SK-N-SH treated with all-trans-retinoic acid at 6 μM for 48 hours (cell line): ENCODE results near the gene CNTNAP1.
"Not testable (repeated sequence)": the region's sequence is repeated elsewhere in the genome, so short reads cannot be mapped to it uniquely, and the experiment has no call there.

ENCODE experiments used
- ATAC-seq: fragments of 200-7000 bp; cut with Tn5 transposase; 3 replicates; pipeline ENCODE4 v1.9.1; 2020; ENCODE audit warnings: mild to moderate bottlenecking, moderate library complexity
- ARNTL ChIP-seq: fragments of 450-650 bp; formaldehyde crosslinking; IDR thresholded peaks from 2 replicates; pipeline ENCODE4 v1.5.0; 2020; ENCODE audit warnings: low read depth, mild to moderate bottlenecking, moderate library complexity, borderline replicate concordance
- CREB5 ChIP-seq: fragments of 250-450 bp; sonication (Bioruptor Pico); IDR thresholded peaks from 2 replicates; pipeline ENCODE4 v1.5.1; 2020; ENCODE audit warnings: low read depth, mild to moderate bottlenecking, moderate library complexity
- CSDC2 ChIP-seq: fragments of 250-450 bp; sonication (Bioruptor Pico); IDR thresholded peaks from 2 replicates; pipeline ENCODE4 v1.5.0; 2020; ENCODE audit warnings: mild to moderate bottlenecking, moderate library complexity
- CSRNP3 ChIP-seq: fragments of 250-450 bp; sonication (Bioruptor Pico); IDR thresholded peaks from 2 replicates; pipeline ENCODE4 v1.5.1; 2021; ENCODE audit warnings: mild to moderate bottlenecking, moderate library complexity
- ESRRG ChIP-seq: fragments of 250-450 bp; sonication (Bioruptor Pico); IDR thresholded peaks from 2 replicates; pipeline ENCODE4 v1.6.1; 2021; ENCODE audit warnings: mild to moderate bottlenecking
- GLIS3 ChIP-seq: fragments of 250-450 bp; sonication (Bioruptor Pico); IDR thresholded peaks from 2 replicates; pipeline ENCODE4 v1.5.0; 2020; ENCODE audit warnings: mild to moderate bottlenecking, moderate library complexity
- OSR1 ChIP-seq: fragments of 250-450 bp; sonication (Bioruptor Pico); IDR thresholded peaks from 2 replicates; pipeline ENCODE4 v1.8.0; 2022; ENCODE audit warnings: moderate library complexity, mild to moderate bottlenecking, inconsistent platforms
- PATZ1 ChIP-seq: fragments of 250-450 bp; sonication (Bioruptor Pico); IDR thresholded peaks from 2 replicates; pipeline ENCODE4 v1.8.0; 2020; ENCODE audit warnings: mild to moderate bottlenecking, moderate library complexity, borderline replicate concordance
- POU6F1 ChIP-seq: fragments of 250-450 bp; sonication (Bioruptor Pico); IDR thresholded peaks from 2 replicates; pipeline ENCODE4 v1.8.0; 2021; ENCODE audit warnings: low read depth, mild to moderate bottlenecking, moderate library complexity, borderline replicate concordance
- PPARA ChIP-seq: fragments of 250-450 bp; sonication (Bioruptor Pico); IDR thresholded peaks from 2 replicates; pipeline ENCODE4 v1.5.0; 2020; ENCODE audit warnings: mild to moderate bottlenecking, borderline replicate concordance
- RARB ChIP-seq: fragments of 250-450 bp; sonication (Bioruptor Pico); IDR thresholded peaks from 2 replicates; pipeline ENCODE4 v1.8.0; 2021; ENCODE audit warnings: mild to moderate bottlenecking, moderate library complexity
- SNAI2 ChIP-seq: fragments of 250-450 bp; sonication (Bioruptor Pico); IDR thresholded peaks from 2 replicates; pipeline ENCODE4 v1.5.0; 2020; ENCODE audit warnings: mild to moderate bottlenecking, moderate library complexity
- TCF4 ChIP-seq: fragments of 250-450 bp; sonication (Bioruptor Pico); IDR thresholded peaks from 2 replicates; pipeline ENCODE4 v1.8.0; 2021; ENCODE audit warnings: mild to moderate bottlenecking, moderate library complexity, borderline replicate concordance
- TOX ChIP-seq: fragments of 250-450 bp; sonication (Bioruptor Pico); IDR thresholded peaks from 2 replicates; pipeline ENCODE4 v1.8.0; 2021; ENCODE audit warnings: mild to moderate bottlenecking, moderate library complexity, borderline replicate concordance
- TSHZ2 ChIP-seq: fragments of 250-450 bp; sonication (Bioruptor Pico); IDR thresholded peaks from 2 replicates; pipeline ENCODE4 v1.5.0; 2020; ENCODE audit warnings: mild to moderate bottlenecking, moderate library complexity
- ZC3H10 ChIP-seq: fragments of 250-450 bp; sonication (Bioruptor Pico); IDR thresholded peaks from 2 replicates; pipeline ENCODE4 v1.5.1; 2021; ENCODE audit warnings: mild to moderate bottlenecking, moderate library complexity
- ZFP3 ChIP-seq: fragments of 250-450 bp; sonication (Bioruptor Pico); IDR thresholded peaks from 2 replicates; pipeline ENCODE4 v1.5.0; 2020; ENCODE audit warnings: mild to moderate bottlenecking, moderate library complexity
- ZFP30 ChIP-seq: fragments of 450-650 bp; formaldehyde crosslinking; IDR thresholded peaks from 2 replicates; pipeline ENCODE4 v1.5.0; 2022; ENCODE audit warnings: mild to moderate bottlenecking, moderate library complexity
- ZNF565 ChIP-seq: fragments of 450-650 bp; formaldehyde crosslinking; conservative IDR thresholded peaks from 2 replicates; pipeline ENCODE4 v1.5.0; 2020; ENCODE audit warnings: low read depth, mild to moderate bottlenecking, moderate library complexity
- ZNF70 ChIP-seq: fragments of 450-650 bp; formaldehyde crosslinking; IDR thresholded peaks from 2 replicates; pipeline ENCODE4 v1.5.0; 2020; ENCODE audit warnings: mild to moderate bottlenecking, moderate library complexity
- ZNF8 ChIP-seq: fragments of 450-650 bp; formaldehyde crosslinking; IDR thresholded peaks from 2 replicates; pipeline ENCODE4 v1.5.0; 2020; ENCODE audit warnings: mild to moderate bottlenecking, moderate library complexity

CNTNAP1 gene

GRCh38 chr17:42725143-42725542, 42.8 kb downstream of the CNTNAP1 start (continued):
- TF ChIP-seq ZNF8 (CRISPR knock-in tag) (no peak), PPARA (CRISPR knock-in tag) (no peak), GLIS3 (no peak), SNAI2 (CRISPR knock-in tag) (no peak), RARB (CRISPR knock-in tag) (no peak), CSDC2 (CRISPR knock-in tag) (no peak), ARNTL (no peak), OSR1 (CRISPR knock-in tag) (no peak)

GRCh38 chr17:42740699-42741098, 58.4 kb downstream of the CNTNAP1 start:
- TF ChIP-seq POU6F1 (CRISPR knock-in tag), result no peak
- TF ChIP-seq TOX (CRISPR knock-in tag), result no peak
- TF ChIP-seq TCF4, result no peak
- TF ChIP-seq CSDC2 (CRISPR knock-in tag), result no peak
- TF ChIP-seq ZNF565 (CRISPR knock-in tag), result no peak
- no peak for TF ChIP-seq GLIS3
- no peak for TF ChIP-seq ESRRG (CRISPR knock-in tag)
- no peak for TF ChIP-seq CREB5
- no peak for TF ChIP-seq CSRNP3 (CRISPR knock-in tag)
- TF ChIP-seq ZNF8 (CRISPR knock-in tag), result no peak
- TF ChIP-seq OSR1 (CRISPR knock-in tag), result no peak
- no peak for TF ChIP-seq ZFP30 (CRISPR knock-in tag)
- TF ChIP-seq ZNF70, result no peak
- ATAC-seq, result no peak

- ATAC-seq, result not testable (repeated sequence)
Observed at GRCh38 chr17:42742916-42743315, 60.6 kb downstream of the CNTNAP1 start.

- no peak for TF ChIP-seq ZFP30 (CRISPR knock-in tag)
- no peak for TF ChIP-seq ZNF70
- TF ChIP-seq OSR1 (CRISPR knock-in tag), result no peak
- TF ChIP-seq ESRRG (CRISPR knock-in tag), result no peak
- TF ChIP-seq SNAI2 (CRISPR knock-in tag), result no peak
- no peak for TF ChIP-seq ZFP3 (CRISPR knock-in tag)
- peak; percentile 37 for ATAC-seq
Observed at GRCh38 chr17:42743595-42744282, 61.4 kb downstream of the CNTNAP1 start.

- ATAC-seq, result peak; percentile 89
- TF ChIP-seq ZFP30 (CRISPR knock-in tag), result no peak
- TF ChIP-seq ZNF70, result no peak
- TF ChIP-seq TSHZ2 (CRISPR knock-in tag), result no peak
- TF ChIP-seq PATZ1 (CRISPR knock-in tag), result no peak
- TF ChIP-seq ZNF565 (CRISPR knock-in tag), result no peak
- no peak for TF ChIP-seq PPARA (CRISPR knock-in tag)
- TF ChIP-seq ZNF8 (CRISPR knock-in tag), result no peak
- no peak for TF ChIP-seq RARB (CRISPR knock-in tag)
- no peak for TF ChIP-seq ZC3H10 (CRISPR knock-in tag)
- no peak for TF ChIP-seq OSR1 (CRISPR knock-in tag)
- no peak for TF ChIP-seq CSRNP3 (CRISPR knock-in tag)
- no peak for TF ChIP-seq CREB5
- TF ChIP-seq TOX (CRISPR knock-in tag), result no peak
- no peak for TF ChIP-seq ARNTL
Observed at GRCh38 chr17:42744283-42744805, 62.0 kb downstream of the CNTNAP1 start.
